HG03342 (cell line): ENCODE data around the gene SARNP.
A peak's percentile ranks its signal among the peaks of the same experiment; 100 is the strongest.
"Not testable (repeated sequence)": the region's sequence is repeated elsewhere in the genome, so short reads cannot be mapped to it uniquely, and the experiment has no call there.

Experiments used
- ATAC-seq: cut with Tn5 transposase; IDR thresholded peaks from one replicate; pipeline ENCODE4 v1.9.1; 2021; ENCODE audit warnings: mild to moderate bottlenecking, moderate library complexity; ENCODE audit not compliant: unreplicated experiment

SARNP gene

GRCh38 chr12:55839345-55840140 lies 22.0 kb upstream of the SARNP start:
- no peak for ATAC-seq

GRCh38 chr12:55838361-55838760 lies 20.8 kb upstream of the SARNP start:
- ATAC-seq = no peak

- ATAC-seq = not testable (repeated sequence)
Measured at GRCh38 chr12:55834400-55834799, 16.9 kb upstream of the SARNP start.

- ATAC-seq = no peak
Measured at GRCh38 chr12:55833056-55833455, 15.5 kb upstream of the SARNP start.

GRCh38 chr12:55831447-55831815 lies 13.9 kb upstream of the SARNP start:
- ATAC-seq = no peak

- no peak for ATAC-seq
Measured at GRCh38 chr12:55830601-55831446, 13.3 kb upstream of the SARNP start.

GRCh38 chr12:55829967-55830600 lies 12.6 kb upstream of the SARNP start:
- ATAC-seq = peak; percentile 18

- ATAC-seq = no peak
Measured at GRCh38 chr12:55828357-55828756, 10.8 kb upstream of the SARNP start.

- ATAC-seq = no peak
Measured at GRCh38 chr12:55827806-55828205, 10.3 kb upstream of the SARNP start.

- ATAC-seq = no peak
Measured at GRCh38 chr12:55824726-55825125, 7.2 kb upstream of the SARNP start.

- no peak for ATAC-seq
Measured at GRCh38 chr12:55823419-55823818, 5.9 kb upstream of the SARNP start.

GRCh38 chr12:55822228-55822627 lies 4.7 kb upstream of the SARNP start:
- ATAC-seq = no peak

GRCh38 chr12:55820679-55821078 lies 3.2 kb upstream of the SARNP start:
- no peak for ATAC-seq

- no peak for ATAC-seq
Measured at GRCh38 chr12:55818886-55819285, 1.4 kb upstream of the SARNP start.

- ATAC-seq = peak; percentile 23
Measured at GRCh38 chr12:55818140-55818728, 710 bp upstream of the SARNP start.

GRCh38 chr12:55816881-55817344 lies 611 bp downstream of the SARNP start:
- no peak for ATAC-seq

- no peak for ATAC-seq
Measured at GRCh38 chr12:55815473-55815872, 2.1 kb downstream of the SARNP start.

GRCh38 chr12:55814257-55814656 lies 3.3 kb downstream of the SARNP start:
- ATAC-seq = no peak

GRCh38 chr12:55812088-55812487 lies 5.4 kb downstream of the SARNP start:
- no peak for ATAC-seq

- no peak for ATAC-seq
Measured at GRCh38 chr12:55809274-55809673, 8.2 kb downstream of the SARNP start.

GRCh38 chr12:55806982-55807381 lies 10.5 kb downstream of the SARNP start:
- no peak for ATAC-seq
